ENCODE results near the gene PIEZO2.
"Not testable (repeated sequence)": the region's sequence is repeated elsewhere in the genome, so short reads cannot be mapped to it uniquely, and the experiment has no call there.

Gene PIEZO2

GRCh38 chr18:11150271-11150615 lies 874 bp upstream of the PIEZO2 start:
- DNase-seq (ENCODE audit: low read depth in 2 of 2, low spot score in 1 of 2): no peak

DNA sequence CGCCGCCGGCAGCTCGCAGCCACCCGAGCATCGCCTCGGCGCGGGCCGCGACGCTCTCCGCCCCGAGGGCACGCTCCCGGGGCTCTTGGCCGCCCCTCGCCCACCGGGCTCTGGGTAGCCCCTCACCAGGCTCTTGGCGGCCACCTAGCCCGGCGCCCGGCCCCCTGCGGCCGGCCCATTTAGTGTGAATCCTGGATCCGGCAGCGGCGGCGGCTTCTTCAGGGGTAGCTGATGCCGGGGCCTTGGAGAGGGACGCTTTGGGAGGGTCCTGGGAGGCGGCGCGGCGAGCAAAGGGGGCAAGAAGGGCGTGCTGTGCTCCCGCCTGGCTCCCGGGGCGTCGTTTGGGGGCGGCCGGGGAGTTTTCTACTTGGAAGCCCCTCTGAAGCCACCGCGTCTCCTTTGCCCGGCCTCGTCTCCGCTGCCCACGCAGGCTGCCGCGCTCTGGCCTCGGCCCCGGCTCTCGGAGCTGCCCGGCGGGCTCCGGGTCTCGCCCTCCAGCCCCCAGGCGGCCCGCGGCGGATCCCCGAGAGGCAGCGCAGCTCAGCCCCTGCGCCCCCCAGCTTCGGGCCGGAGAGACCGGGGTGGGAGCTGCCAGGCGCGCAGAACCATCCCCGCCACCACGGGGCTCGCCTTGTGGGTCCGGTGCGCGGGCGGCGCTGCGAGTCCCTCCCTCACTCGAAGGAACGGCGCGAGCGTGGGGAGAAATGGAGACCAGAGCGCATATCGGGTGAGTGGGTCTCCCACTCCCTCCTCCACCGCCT lies 509 bp downstream of the PIEZO2 start:
- DNase-seq (ENCODE audit: low read depth in 2 of 2, low spot score in 1 of 2): no peak

GRCh38 chr18:11147962-11148679 lies 1.2 kb downstream of the PIEZO2 start:
- DNase-seq (ENCODE audit: low read depth in 2 of 2, low spot score in 1 of 2): no peak

DNA sequence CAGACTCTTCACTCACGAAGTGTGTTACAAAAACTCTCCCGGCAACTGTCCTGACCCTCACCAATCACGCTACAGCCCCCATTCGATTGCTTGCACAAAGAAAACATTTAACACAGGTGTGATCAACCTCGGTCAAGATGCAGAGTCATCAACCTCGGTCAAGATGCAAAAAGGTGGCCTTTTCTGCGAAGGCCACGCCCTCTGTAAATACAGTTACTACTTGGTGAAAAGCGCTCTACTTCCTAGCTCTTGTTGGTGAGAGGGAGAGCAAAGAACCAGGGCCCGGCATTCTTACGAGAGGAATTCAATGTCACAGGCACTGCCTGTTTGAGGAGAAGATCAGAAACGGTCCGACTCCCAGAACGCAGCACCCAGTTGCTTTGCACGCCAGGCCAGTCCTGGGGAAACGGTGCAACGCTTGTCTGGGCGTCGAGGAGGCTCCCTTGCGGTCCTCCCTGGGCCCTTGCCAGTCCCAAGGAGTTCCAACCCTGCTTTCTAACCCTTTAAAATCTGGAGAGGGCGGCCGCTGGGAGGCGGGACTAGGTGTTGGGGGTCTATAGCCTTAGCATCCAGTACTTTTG lies 1.9 kb downstream of the PIEZO2 start:
- no peak for DNase-seq (ENCODE audit: low read depth in 2 of 2, low spot score in 1 of 2)

GRCh38 chr18:11146947-11147345 lies 2.4 kb downstream of the PIEZO2 start:
- DNase-seq (ENCODE audit: low read depth in 2 of 2, low spot score in 1 of 2): no peak

DNA sequence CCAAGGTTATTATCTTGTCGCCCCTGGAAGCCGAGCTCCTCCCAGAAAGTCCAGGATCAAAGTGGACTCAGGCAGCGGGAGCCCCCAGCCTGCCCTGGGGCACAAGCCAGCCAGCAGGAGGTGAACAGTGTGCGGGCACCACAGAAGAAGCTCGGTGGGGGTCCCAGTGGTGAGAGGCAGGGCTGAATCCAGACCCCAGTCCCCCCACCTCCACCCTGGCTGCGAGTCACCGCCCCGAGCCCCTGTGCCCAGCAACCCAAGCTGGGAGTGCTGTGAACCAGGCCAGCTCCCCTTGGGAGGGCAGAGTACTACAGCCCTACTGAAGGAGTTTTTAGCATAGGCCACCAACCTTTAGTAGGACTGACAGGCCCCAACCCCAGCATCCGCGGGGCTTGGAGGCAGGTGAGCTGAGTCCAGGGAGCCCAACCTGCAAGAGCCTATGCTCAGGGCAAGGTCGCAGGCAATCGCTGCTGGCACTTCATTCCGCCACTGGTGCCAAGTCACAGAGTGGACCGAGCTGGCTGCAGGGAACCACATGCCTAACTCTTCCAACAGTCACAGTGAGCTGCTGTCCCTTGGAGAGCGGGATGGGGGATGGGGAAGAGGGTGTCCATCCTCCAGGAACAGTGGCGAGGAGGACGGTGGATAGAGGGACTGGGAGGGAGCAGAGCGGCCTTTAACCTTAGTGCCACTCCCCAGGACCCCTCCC lies 3.0 kb downstream of the PIEZO2 start:
- no peak for DNase-seq (ENCODE audit: low read depth in 2 of 2, low spot score in 1 of 2)

DNA sequence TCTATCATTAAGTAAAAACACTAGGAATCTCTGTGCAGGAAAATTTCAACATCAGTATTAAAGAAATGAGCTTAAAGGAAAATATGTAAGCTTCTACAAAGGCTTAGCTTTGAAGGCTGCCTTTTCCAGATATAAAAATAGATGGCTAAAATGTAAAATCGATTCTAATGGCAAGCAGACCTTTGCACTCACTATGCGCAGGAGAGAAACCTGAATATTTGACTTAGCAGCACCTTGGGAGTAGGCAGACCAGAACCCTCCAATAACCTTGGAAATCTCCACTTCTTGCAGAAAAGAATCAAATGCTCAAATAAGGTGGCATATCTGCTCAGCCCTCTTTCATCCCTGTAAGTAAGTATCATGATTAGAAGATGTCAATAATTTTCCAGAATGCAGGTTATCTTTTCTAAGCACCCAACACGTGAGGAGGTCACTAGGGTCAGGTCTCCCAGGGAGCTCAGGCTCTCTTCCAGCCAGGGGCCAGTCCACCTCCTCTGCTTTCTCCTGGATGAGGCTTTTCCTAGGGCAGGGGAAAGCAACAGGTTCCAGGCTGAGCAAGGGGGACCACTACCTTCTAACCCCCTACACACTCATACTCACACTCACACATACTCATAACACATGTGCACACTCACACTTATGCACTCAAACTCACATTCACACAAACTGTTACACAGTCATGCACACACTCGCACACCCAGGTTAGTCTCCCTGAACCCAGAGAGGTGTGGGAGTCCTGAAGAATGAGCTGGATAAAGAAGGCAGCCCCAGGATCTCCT lies 3.8 kb downstream of the PIEZO2 start:
- DNase-seq (ENCODE audit: low read depth in 2 of 2, low spot score in 1 of 2): no peak

DNA sequence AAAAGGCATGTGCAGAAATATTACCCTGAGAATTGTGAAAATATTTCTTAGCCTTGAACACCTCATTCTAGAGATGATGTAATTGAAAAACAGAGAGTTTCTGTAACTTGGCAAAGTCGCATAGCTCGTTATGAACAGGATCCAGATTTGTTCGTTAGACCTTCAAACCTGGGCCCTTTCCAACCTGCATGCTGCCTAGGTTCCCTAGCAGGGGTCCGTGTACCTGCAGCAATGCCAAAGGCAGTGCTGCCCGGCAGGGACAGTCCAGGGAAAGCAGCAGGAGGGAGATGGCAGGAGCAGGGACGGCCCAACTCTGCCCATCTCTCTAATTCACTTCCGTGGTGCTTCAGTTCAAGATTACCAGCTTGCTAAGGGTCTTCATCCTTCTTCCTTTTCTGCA lies 12.0 kb downstream of the PIEZO2 start:
- DNase-seq (ENCODE audit: low read depth in 2 of 2, low spot score in 1 of 2): no peak

DNA sequence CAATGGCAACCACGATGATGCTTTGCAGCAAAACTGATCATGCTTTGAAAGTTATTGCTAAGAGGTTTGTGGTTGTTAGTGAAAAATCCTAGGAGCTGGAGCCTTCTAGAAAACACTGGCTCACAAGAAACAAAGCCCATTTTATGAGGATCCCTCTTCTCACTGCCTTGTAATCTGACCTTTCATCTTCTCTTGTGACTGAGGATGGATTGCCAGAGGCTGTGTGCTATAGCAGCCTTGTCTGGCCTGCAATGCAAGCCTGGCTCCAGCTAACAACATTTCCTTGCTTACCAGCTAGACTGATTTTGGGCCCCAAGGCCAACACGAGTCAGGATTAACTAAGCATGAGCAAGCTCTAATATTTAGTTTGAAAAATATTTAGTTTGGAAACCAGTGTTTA lies 13.1 kb downstream of the PIEZO2 start:
- no peak for DNase-seq (ENCODE audit: low read depth in 2 of 2, low spot score in 1 of 2)

GRCh38 chr18:11134940-11135339 lies 14.4 kb downstream of the PIEZO2 start:
- DNase-seq (ENCODE audit: low read depth in 2 of 2, low spot score in 1 of 2): no peak

- not testable (repeated sequence) for DNase-seq (ENCODE audit: low read depth in 2 of 2, low spot score in 1 of 2)
Measured at GRCh38 chr18:11129059-11129458, 20.3 kb downstream of the PIEZO2 start.

- DNase-seq (ENCODE audit: low read depth in 2 of 2, low spot score in 1 of 2): no peak
Measured at GRCh38 chr18:11125492-11126315, 23.7 kb downstream of the PIEZO2 start.

DNA sequence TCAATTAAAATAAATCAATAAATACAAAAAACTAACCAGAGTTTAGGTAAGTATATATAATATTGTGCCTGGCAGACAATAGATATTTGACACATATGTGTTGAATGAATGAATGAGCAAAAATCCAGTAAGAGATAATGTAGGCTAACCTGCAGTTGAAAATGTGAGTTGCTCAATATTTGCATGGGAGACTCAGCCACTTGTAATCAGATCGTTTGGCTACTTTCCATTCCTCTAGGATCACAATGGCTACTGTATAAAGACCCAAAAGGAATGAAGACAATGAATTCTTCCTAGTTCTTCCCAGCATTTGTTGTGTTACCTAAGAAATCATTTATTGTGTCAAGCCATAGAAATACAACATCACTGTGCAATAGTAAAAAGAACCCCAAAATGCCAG lies 25.3 kb downstream of the PIEZO2 start:
- no peak for DNase-seq (ENCODE audit: low read depth in 2 of 2, low spot score in 1 of 2)

DNA sequence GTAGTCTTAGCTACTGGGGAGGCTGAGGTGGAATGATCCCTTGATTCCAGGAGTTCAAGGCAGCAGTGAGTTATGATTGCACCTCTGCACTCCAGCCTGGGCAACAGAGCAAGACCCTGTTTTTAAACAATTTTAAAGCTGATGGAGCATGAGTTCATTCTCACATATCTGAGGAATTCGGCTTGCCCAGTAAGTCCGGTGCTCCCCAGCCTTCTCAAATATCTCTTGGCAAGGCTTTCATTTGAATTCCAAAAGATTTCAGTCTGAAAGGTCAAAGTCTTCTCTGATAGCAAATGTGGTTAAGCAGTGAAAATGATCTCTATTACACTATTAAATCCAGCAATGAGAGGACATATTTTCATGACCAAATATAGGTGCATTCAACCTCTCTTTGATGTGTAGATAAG lies 27.9 kb downstream of the PIEZO2 start:
- no peak for DNase-seq (ENCODE audit: low read depth in 2 of 2, low spot score in 1 of 2)

- no peak for DNase-seq (ENCODE audit: low read depth in 2 of 2, low spot score in 1 of 2)
Measured at GRCh38 chr18:11119959-11120587, 29.3 kb downstream of the PIEZO2 start.

- no peak for DNase-seq (ENCODE audit: low read depth in 2 of 2, low spot score in 1 of 2)
Measured at GRCh38 chr18:11119550-11119949, 29.8 kb downstream of the PIEZO2 start.

GRCh38 chr18:11118051-11118766 lies 31.2 kb downstream of the PIEZO2 start:
- DNase-seq (ENCODE audit: low read depth in 2 of 2, low spot score in 1 of 2): no peak

- DNase-seq (ENCODE audit: low read depth in 2 of 2, low spot score in 1 of 2): no peak
Measured at GRCh38 chr18:11115276-11115675, 34.1 kb downstream of the PIEZO2 start.

GRCh38 chr18:11114653-11115052 lies 34.7 kb downstream of the PIEZO2 start:
- DNase-seq (ENCODE audit: low read depth in 2 of 2, low spot score in 1 of 2): no peak
